CD8-positive, alpha-beta memory T cell (primary cell): ENCODE results near the gene KRT72. TPM values are rescaled to one million over a fixed set of nuclear protein-coding genes. Genes with fewer than 3 reads are reported as not detected.
A peak's percentile ranks its signal among the peaks of the same experiment; 100 is the strongest.

Source experiments
- CTCF ChIA-PET: fragments of 350-600 bp; sonication (Branson Sonifier 250); formaldehyde crosslinking; loops from one replicate; lab custom pipeline; 2021; ENCODE audit warnings: antibody characterized with exemption; lab: Charles Lee
- POLR2A ChIA-PET: fragments of 350-600 bp; sonication (Branson Sonifier 250); formaldehyde crosslinking; loops from one replicate; lab custom pipeline; 2021; ENCODE audit warnings: antibody characterized with exemption; lab: Charles Lee
- DNase-seq, 5 donors: peaks; one replicate each; pipeline versions ENCODE4 v3.0.0 to v3.0.0-alpha.2; 2020 to 2022; ENCODE audit warnings: mixed read lengths in 1 of 5
- H3K27ac ChIP-seq: one replicate; pipeline ENCODE4 v1.7.0; 2013; ENCODE audit warnings: low read depth, mild to moderate bottlenecking, low read length, moderate library complexity
- H3K27me3 ChIP-seq: 2 replicates; pipeline ENCODE4 v1.7.0; 2013; ENCODE audit warnings: low read length, mild to moderate bottlenecking; ENCODE audit not compliant: insufficient read depth, poor library complexity, severe bottlenecking
- H3K36me3 ChIP-seq: 2 replicates; pipeline ENCODE4 v1.7.0; 2013; ENCODE audit warnings: mild to moderate bottlenecking, low read length, moderate library complexity; ENCODE audit not compliant: insufficient read depth
- H3K4me1 ChIP-seq: 2 replicates; pipeline ENCODE4 v1.7.0; 2013; ENCODE audit warnings: mild to moderate bottlenecking, low read length, moderate library complexity; ENCODE audit not compliant: insufficient read depth
- H3K4me3 ChIP-seq: 2 replicates; pipeline ENCODE4 v1.7.0; 2013; ENCODE audit warnings: mild to moderate bottlenecking, low read length
- H3K9me3 ChIP-seq: 2 replicates; pipeline ENCODE4 v1.7.0; 2013; ENCODE audit warnings: mild to moderate bottlenecking, low read length
- H3K27ac Mint-ChIP-seq, 8 donors: one replicate each; pipeline ENCODE4 v1.8.0; 2020 to 2021; ENCODE audit warnings: mixed read lengths in 8 of 8, mild to moderate bottlenecking in 6 of 8, inconsistent platforms in 3 of 8, moderate library complexity in 3 of 8
- H3K27me3 Mint-ChIP-seq, 2 donors: one replicate each; pipeline ENCODE4 v1.8.0; 2020 to 2021; ENCODE audit warnings: mixed read lengths in 2 of 2, mild to moderate bottlenecking in 1 of 2, moderate library complexity in 1 of 2
- H3K36me3 Mint-ChIP-seq, 3 donors: one replicate each; pipeline ENCODE4 v1.8.0; 2020 to 2021; ENCODE audit warnings: mixed read lengths in 3 of 3, inconsistent platforms in 1 of 3, mild to moderate bottlenecking in 1 of 3
- H3K4me1 Mint-ChIP-seq, 3 donors: one replicate each; pipeline ENCODE4 v1.8.0; 2020 to 2021; ENCODE audit warnings: mixed read lengths in 3 of 3, inconsistent platforms in 1 of 3, mild to moderate bottlenecking in 1 of 3
- H3K4me3 Mint-ChIP-seq, 7 donors: one replicate each; pipeline ENCODE4 v1.8.0; 2020 to 2021; ENCODE audit warnings: mixed read lengths in 7 of 7, mild to moderate bottlenecking in 6 of 7, moderate library complexity in 4 of 7, inconsistent platforms in 2 of 7
- H3K9me3 Mint-ChIP-seq, 5 donors: one replicate each; pipeline ENCODE4 v1.8.0; 2020 to 2022; ENCODE audit warnings: mixed read lengths in 5 of 5, mild to moderate bottlenecking in 3 of 5, moderate library complexity in 2 of 5, inconsistent platforms in 1 of 5
- polyA plus RNA-seq: library from polyadenylated mRNA; unstranded; fragments of 300-500 nt; fragmentation: Illumina TruSeq; gene quantifications from one replicate; pipeline ENCODE4 v1.2.3, GENCODE V29; 2021
- total RNA-seq, 2 experiments: library from RNA; stranded (reverse); gene quantifications; one replicate each; pipeline ENCODE4 v1.2.3, GENCODE V29; 2021

KRT72 gene
- total and polyA plus RNA-seq, 3 experiments from 2014 or later, result not detected

- Mint-ChIP-seq H3K36me3 (peaks cover 0 to 3% (median 0%) of the 10 kb centered on the region in 3 donors), H3K4me3 (peak overlapping the region in 1 of 7 donors; percentile 1), H3K4me1 (peaks cover 40 to 41% (median 40%) of the 10 kb centered on the region in 3 donors), H3K9me3 (no peaks in the 10 kb centered on the region), H3K27ac (peak overlapping the region in 4 of 8 donors; percentile 13 to 49 (median 24)), H3K27me3 (peaks cover 3% of the 10 kb centered on the region in 2 donors)
- Histone ChIP-seq H3K36me3 (no peaks in the 10 kb centered on the region), H3K4me1 (peaks cover 51% of the 10 kb centered on the region), H3K27me3 (no peaks in the 10 kb centered on the region), H3K9me3 (no peaks in the 10 kb centered on the region), H3K27ac (no peak overlapping the region), H3K4me3 (no peak overlapping the region)
- POLR2A ChIA-PET, result no interaction called here
- CTCF ChIA-PET, result no interaction called here
- no peak for DNase-seq
Observed at GRCh38 chr12:52629281-52630007, 28.2 kb upstream of the KRT72 start.

DNA sequence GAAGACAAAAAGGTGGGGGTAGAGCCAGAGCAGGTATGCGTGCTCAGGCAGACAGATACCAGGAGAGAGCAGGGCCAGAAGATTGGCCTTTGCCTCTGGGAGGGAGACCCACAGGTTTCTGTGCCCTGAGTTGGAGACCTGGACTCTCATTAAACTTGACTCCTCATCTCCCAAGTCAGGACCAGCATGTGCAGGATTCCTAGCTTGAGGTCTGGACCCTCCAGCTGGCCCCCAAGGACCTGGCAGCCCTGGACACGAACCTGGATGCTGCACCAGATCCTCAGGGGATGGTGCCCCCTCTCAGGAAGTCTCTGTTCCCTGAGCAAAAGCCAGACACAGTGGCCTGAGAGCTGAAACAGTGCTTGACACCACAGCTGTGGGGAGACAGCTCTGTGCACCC is 27.6 kb upstream of the KRT72 start:
- Mint-ChIP-seq H3K36me3 (peaks cover 0 to 3% (median 0%) of the 10 kb centered on the region in 3 donors), H3K27me3 (peaks cover 3% of the 10 kb centered on the region in 2 donors), H3K4me1 (peaks cover 34 to 35% (median 35%) of the 10 kb centered on the region in 3 donors), H3K4me3 (no peak overlapping the region), H3K27ac (no peak overlapping the region), H3K9me3 (no peaks in the 10 kb centered on the region)
- H3K27ac ChIP-seq, result no peak overlapping the region
- DNase-seq, result no peak
- ChIA-PET POLR2A (no interaction called here), CTCF (no interaction called here)
- H3K9me3 ChIP-seq, result no peaks in the 10 kb centered on the region
- H3K4me3 ChIP-seq, result no peak overlapping the region
- no peaks in the 10 kb centered on the region for H3K36me3 ChIP-seq
- H3K27me3 ChIP-seq, result no peaks in the 10 kb centered on the region
- peaks cover 45% of the 10 kb centered on the region for H3K4me1 ChIP-seq

DNA sequence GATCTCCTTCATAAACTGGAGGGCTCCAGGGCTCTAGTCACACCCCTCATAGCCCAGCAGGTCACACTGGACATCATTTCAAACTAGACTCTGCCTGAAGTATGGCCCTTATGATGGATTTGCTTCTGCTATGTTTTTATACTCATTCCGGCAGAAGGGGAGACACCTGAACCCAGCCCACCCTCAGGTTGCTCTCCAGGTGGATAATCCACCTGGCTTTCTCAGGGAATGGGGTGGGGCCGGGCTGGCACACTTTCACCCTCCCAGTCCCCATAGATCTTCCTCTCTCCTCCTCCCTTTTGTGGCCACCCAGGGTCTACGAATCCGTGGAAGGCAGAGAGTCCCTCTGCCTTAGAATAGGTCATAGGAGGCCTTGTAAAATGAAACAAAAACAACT is 26.8 kb upstream of the KRT72 start:
- no peak overlapping the region for H3K27ac ChIP-seq
- ChIA-PET CTCF (no interaction called here), POLR2A (no interaction called here)
- peaks cover 0 to 3% (median 0%) of the 10 kb centered on the region in 3 donors for H3K36me3 Mint-ChIP-seq
- H3K9me3 ChIP-seq, result no peaks in the 10 kb centered on the region
- no peaks in the 10 kb centered on the region for H3K9me3 Mint-ChIP-seq
- peaks cover 3% of the 10 kb centered on the region in 2 donors for H3K27me3 Mint-ChIP-seq
- H3K4me3 Mint-ChIP-seq, result no peak overlapping the region
- no peak for DNase-seq
- H3K4me3 ChIP-seq, result no peak overlapping the region
- H3K36me3 ChIP-seq, result no peaks in the 10 kb centered on the region
- peak overlapping the region in 4 of 8 donors; percentile 2 to 80 (median 50) for H3K27ac Mint-ChIP-seq
- peaks cover 26 to 29% (median 28%) of the 10 kb centered on the region in 3 donors for H3K4me1 Mint-ChIP-seq
- H3K4me1 ChIP-seq, result peaks cover 37% of the 10 kb centered on the region
- no peaks in the 10 kb centered on the region for H3K27me3 ChIP-seq

- no peaks in the 10 kb centered on the region for H3K9me3 Mint-ChIP-seq
- POLR2A ChIA-PET, result no interaction called here
- Histone ChIP-seq H3K4me1 (peaks cover 32% of the 10 kb centered on the region), H3K27me3 (no peaks in the 10 kb centered on the region), H3K9me3 (no peaks in the 10 kb centered on the region), H3K27ac (no peak overlapping the region), H3K36me3 (no peaks in the 10 kb centered on the region), H3K4me3 (no peak overlapping the region)
- CTCF ChIA-PET, result no interaction called here
- H3K4me3 Mint-ChIP-seq, result no peak overlapping the region
- peaks cover 0 to 3% (median 0%) of the 10 kb centered on the region in 3 donors for H3K36me3 Mint-ChIP-seq
- peaks cover 6 to 7% of the 10 kb centered on the region in 2 donors for H3K27me3 Mint-ChIP-seq
- H3K27ac Mint-ChIP-seq, result no peak overlapping the region
- H3K4me1 Mint-ChIP-seq, result peaks cover 22 to 28% (median 23%) of the 10 kb centered on the region in 3 donors
- DNase-seq, result no peak
Observed at GRCh38 chr12:52627395-52628110, 26.3 kb upstream of the KRT72 start.

GRCh38 chr12:52622349-52622748 is 21.1 kb upstream of the KRT72 start:
- peaks cover 11 to 22% of the 10 kb centered on the region in 2 donors for H3K27me3 Mint-ChIP-seq
- H3K9me3 ChIP-seq, result no peaks in the 10 kb centered on the region
- DNase-seq, result no peak
- H3K4me1 ChIP-seq, result peaks cover 20% of the 10 kb centered on the region
- H3K27ac ChIP-seq, result no peak overlapping the region
- H3K36me3 ChIP-seq, result no peaks in the 10 kb centered on the region
- H3K4me3 Mint-ChIP-seq, result no peak overlapping the region
- CTCF ChIA-PET, result interaction anchor here (1.3 kb wide), 1 partner anchor 248 kb away, joined by 3 read pairs; no protein-coding TSS in a partner anchor
- H3K36me3 Mint-ChIP-seq, result peaks cover 0 to 5% (median 3%) of the 10 kb centered on the region in 3 donors
- no peaks in the 10 kb centered on the region for H3K9me3 Mint-ChIP-seq
- no peak overlapping the region for H3K27ac Mint-ChIP-seq
- no peak overlapping the region for H3K4me3 ChIP-seq
- POLR2A ChIA-PET, result no interaction called here
- H3K27me3 ChIP-seq, result no peaks in the 10 kb centered on the region
- peaks cover 0 to 7% (median 3%) of the 10 kb centered on the region in 3 donors for H3K4me1 Mint-ChIP-seq

GRCh38 chr12:52618866-52619265 is 17.6 kb upstream of the KRT72 start:
- H3K4me1 Mint-ChIP-seq, result peaks cover 22 to 28% (median 27%) of the 10 kb centered on the region in 3 donors
- no peak overlapping the region for H3K4me3 Mint-ChIP-seq
- peaks cover 8 to 34% of the 10 kb centered on the region in 2 donors for H3K27me3 Mint-ChIP-seq
- Histone ChIP-seq H3K27me3 (no peaks in the 10 kb centered on the region), H3K4me3 (no peak overlapping the region), H3K9me3 (no peaks in the 10 kb centered on the region), H3K27ac (no peak overlapping the region), H3K4me1 (peaks cover 51% of the 10 kb centered on the region), H3K36me3 (no peaks in the 10 kb centered on the region)
- ChIA-PET CTCF (interaction anchor here (1.3 kb wide), 1 partner anchor 23 kb away, joined by 3 read pairs; no protein-coding TSS in a partner anchor), POLR2A (no interaction called here)
- DNase-seq, result no peak
- peak overlapping the region in 1 of 8 donors; percentile 48 for H3K27ac Mint-ChIP-seq
- no peaks in the 10 kb centered on the region for H3K9me3 Mint-ChIP-seq
- H3K36me3 Mint-ChIP-seq, result peaks cover 0 to 5% (median 0%) of the 10 kb centered on the region in 3 donors

- Mint-ChIP-seq H3K27ac (peak within 1 kb of the TSS in 3 of 8 donors; percentile 29 to 74 (median 48)), H3K4me1 (peaks cover 23 to 33% (median 30%) of the 10 kb centered on the region in 3 donors), H3K27me3 (peaks cover 8 to 34% of the 10 kb centered on the region in 2 donors), H3K36me3 (peaks cover 0 to 5% (median 0%) of the 10 kb centered on the region in 3 donors), H3K4me3 (peak within 1 kb of the TSS in 1 of 7 donors; percentile 44), H3K9me3 (no peaks in the 10 kb centered on the region)
- Histone ChIP-seq H3K9me3 (no peaks in the 10 kb centered on the region), H3K27me3 (no peaks in the 10 kb centered on the region), H3K4me3 (no peak within 1 kb of the TSS), H3K4me1 (peaks cover 57% of the 10 kb centered on the region), H3K27ac (no peak within 1 kb of the TSS), H3K36me3 (no peaks in the 10 kb centered on the region)
- ChIA-PET CTCF (no interaction called here), POLR2A (no interaction called here)
- DNase-seq, result no peak
Observed at GRCh38 chr12:52618216-52618615, 17.0 kb upstream of the KRT72 start, which contains the start of gene KRT73. Gene KRT73 (minus strand): TSS chr12:52618559. CDS start chr12:52618524, 35 bp downstream.

DNA sequence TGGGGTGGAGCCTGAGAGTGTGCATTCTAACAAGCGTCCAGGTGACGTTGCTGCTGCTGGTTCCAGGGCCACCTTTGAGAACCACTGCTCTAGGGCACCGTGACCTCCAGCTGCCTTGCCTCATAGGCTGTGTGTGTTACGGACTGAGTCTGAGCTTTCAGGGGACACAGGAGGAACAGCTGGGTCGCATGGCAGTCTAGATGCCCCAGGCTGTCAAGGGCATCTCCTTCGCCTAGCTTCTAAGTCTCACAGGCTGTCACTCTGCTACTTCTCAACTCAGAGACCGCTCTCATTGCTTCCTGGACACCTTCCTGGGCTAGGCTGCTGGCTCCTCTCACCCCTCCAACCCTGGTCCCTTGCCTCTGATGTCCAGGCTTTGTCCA is 16.1 kb upstream of the KRT72 start:
- peaks cover 0 to 5% (median 0%) of the 10 kb centered on the region in 3 donors for H3K36me3 Mint-ChIP-seq
- H3K4me3 Mint-ChIP-seq, result peak overlapping the region in 1 of 7 donors; percentile 44
- Histone ChIP-seq H3K4me1 (peaks cover 66% of the 10 kb centered on the region), H3K27me3 (no peaks in the 10 kb centered on the region), H3K9me3 (no peaks in the 10 kb centered on the region), H3K4me3 (no peak overlapping the region), H3K36me3 (no peaks in the 10 kb centered on the region), H3K27ac (no peak overlapping the region)
- peak overlapping the region in 3 of 8 donors; percentile 29 to 74 (median 73) for H3K27ac Mint-ChIP-seq
- CTCF ChIA-PET, result no interaction called here
- peaks cover 4 to 30% of the 10 kb centered on the region in 2 donors for H3K27me3 Mint-ChIP-seq
- DNase-seq, result no peak
- peaks cover 25 to 40% (median 39%) of the 10 kb centered on the region in 3 donors for H3K4me1 Mint-ChIP-seq
- no peaks in the 10 kb centered on the region for H3K9me3 Mint-ChIP-seq
- POLR2A ChIA-PET, result no interaction called here
